GM12801 (cell line): ENCODE measurements around the gene KLRC3.

ENCODE experiments used
- CTCF ChIP-seq: IDR thresholded peaks from one replicate; pipeline ENCODE4 v1.5.1; 2011; ENCODE audit warnings: control low read depth; ENCODE audit not compliant: insufficient read length; ENCODE audit errors: extremely low read depth

KLRC3 gene

GRCh38 chr12:10388624-10389413 lies 31.6 kb downstream of the KLRC3 start:
- no peak for TF ChIP-seq CTCF

- TF ChIP-seq CTCF = no peak
These were observed 33.5 kb downstream of the KLRC3 start for GRCh38 chr12:10386857-10387256.

GRCh38 chr12:10385166-10385613 lies 35.2 kb downstream of the KLRC3 start:
- no peak for TF ChIP-seq CTCF

GRCh38 chr12:10384191-10384590 lies 36.2 kb downstream of the KLRC3 start:
- TF ChIP-seq CTCF = no peak

GRCh38 chr12:10381928-10382628 lies 38.3 kb downstream of the KLRC3 start:
- TF ChIP-seq CTCF = no peak

- TF ChIP-seq CTCF = no peak
These were observed 45.8 kb downstream of the KLRC3 start for GRCh38 chr12:10374624-10375018.

GRCh38 chr12:10372559-10372958 lies 47.8 kb downstream of the KLRC3 start:
- TF ChIP-seq CTCF = no peak
